Adrenal gland (tissue), 5 donors: ENCODE results near the gene MAGI2.

Experiments used
- POLR2A ChIP-seq, 2 donors: fragments of 450-650 bp; IDR thresholded peaks; one replicate each; pipeline ENCODE4 v1.6.1; 2017; ENCODE audit warnings: antibody characterized with exemption in 2 of 2, mild to moderate bottlenecking in 2 of 2, moderate library complexity in 1 of 2
- TF ChIP-seq, protein P1 (sequence below), 6 experiments: fragments of 450-650 bp in 4 of 6; fragments of 200-600 bp in 2 of 6; sonication (generic) in 1 of 6; IDR thresholded peaks; 1 replicate in 5 of 6; 2 replicates in 1 of 6; pipeline versions ENCODE4 v1.5.1 to v1.8.0; 2016 to 2021; ENCODE audit warnings: antibody characterized with exemption in 6 of 6, mild to moderate bottlenecking in 2 of 6, moderate library complexity in 1 of 6
- donor health status: DM: no; HTN: no; CAD: no.

DNA sequence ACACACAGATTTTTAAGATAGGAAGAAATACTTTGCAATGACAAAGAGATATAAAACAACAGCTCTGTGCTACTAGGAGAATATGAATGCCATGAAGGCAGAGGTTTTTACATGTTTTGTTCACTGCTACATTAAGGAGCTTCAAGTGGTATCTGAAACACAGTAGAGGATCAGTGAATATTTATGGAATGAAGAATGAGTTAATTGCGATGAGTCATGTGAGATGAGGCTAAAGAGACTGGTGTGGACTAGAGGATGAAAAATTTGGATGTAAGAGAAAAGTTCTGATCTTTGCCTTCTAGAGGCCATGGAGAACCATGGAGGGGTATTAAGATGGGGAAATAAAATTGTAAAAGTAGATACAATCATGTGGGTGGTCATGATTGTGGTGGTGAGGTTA lies 1220.7 kb downstream of the MAGI2 start:
- no peak for TF ChIP-seq POLR2A (IDR thresholded peaks at IDR 0.05)
- TF ChIP-seq, protein P1, sequence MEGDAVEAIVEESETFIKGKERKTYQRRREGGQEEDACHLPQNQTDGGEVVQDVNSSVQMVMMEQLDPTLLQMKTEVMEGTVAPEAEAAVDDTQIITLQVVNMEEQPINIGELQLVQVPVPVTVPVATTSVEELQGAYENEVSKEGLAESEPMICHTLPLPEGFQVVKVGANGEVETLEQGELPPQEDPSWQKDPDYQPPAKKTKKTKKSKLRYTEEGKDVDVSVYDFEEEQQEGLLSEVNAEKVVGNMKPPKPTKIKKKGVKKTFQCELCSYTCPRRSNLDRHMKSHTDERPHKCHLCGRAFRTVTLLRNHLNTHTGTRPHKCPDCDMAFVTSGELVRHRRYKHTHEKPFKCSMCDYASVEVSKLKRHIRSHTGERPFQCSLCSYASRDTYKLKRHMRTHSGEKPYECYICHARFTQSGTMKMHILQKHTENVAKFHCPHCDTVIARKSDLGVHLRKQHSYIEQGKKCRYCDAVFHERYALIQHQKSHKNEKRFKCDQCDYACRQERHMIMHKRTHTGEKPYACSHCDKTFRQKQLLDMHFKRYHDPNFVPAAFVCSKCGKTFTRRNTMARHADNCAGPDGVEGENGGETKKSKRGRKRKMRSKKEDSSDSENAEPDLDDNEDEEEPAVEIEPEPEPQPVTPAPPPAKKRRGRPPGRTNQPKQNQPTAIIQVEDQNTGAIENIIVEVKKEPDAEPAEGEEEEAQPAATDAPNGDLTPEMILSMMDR (IDR thresholded peaks at IDR 0.05): no peak
